Spleen (tissue), 11 donors: ENCODE results near the gene DNAH12. TPM values are rescaled to one million over a fixed set of nuclear protein-coding genes. Genes with fewer than 3 reads are reported as not detected.

Experiments used
- DNase-seq: peaks from one replicate; pipeline ENCODE4 v3.0.0-alpha.2; 2020
- H3K27ac ChIP-seq, 8 donors: fragments of 200-600 bp; sonication (generic) in 7 of 8; 1 replicate in 4 of 8; 2 replicates in 4 of 8; pipeline versions ENCODE4 v1.5.0 to v1.8.0; 2016 to 2021; ENCODE audit warnings: inconsistent platforms in 4 of 8, mild to moderate bottlenecking in 4 of 8, moderate library complexity in 1 of 8
- H3K27me3 ChIP-seq, 7 donors: fragments of 200-600 bp; sonication (generic) in 6 of 7; replicated peaks in 1 of 7; 1 replicate in 4 of 7; 2 replicates in 3 of 7; pipeline versions ENCODE4 v1.5.0 to v1.8.0; 2016 to 2021; ENCODE audit warnings: inconsistent platforms in 3 of 7, mild to moderate bottlenecking in 1 of 7
- H3K36me3 ChIP-seq, 6 donors: fragments of 200-600 bp; sonication (generic) in 5 of 6; 1 replicate in 4 of 6; 2 replicates in 2 of 6; pipeline versions ENCODE4 v1.5.0 to v1.8.0; 2016 to 2021; ENCODE audit warnings: inconsistent platforms in 2 of 6
- H3K4me1 ChIP-seq, 6 donors: fragments of 200-600 bp; sonication (generic) in 5 of 6; 1 replicate in 3 of 6; 2 replicates in 3 of 6; pipeline versions ENCODE4 v1.5.0 to v1.8.0; 2016 to 2021; ENCODE audit warnings: inconsistent platforms in 3 of 6
- H3K4me3 ChIP-seq, 8 donors: fragments of 200-600 bp; sonication (generic) in 7 of 8; 1 replicate in 4 of 8; 2 replicates in 4 of 8; pipeline versions ENCODE4 v1.5.0 to v1.8.0; 2016 to 2021; ENCODE audit warnings: inconsistent platforms in 4 of 8, mild to moderate bottlenecking in 4 of 8, moderate library complexity in 2 of 8
- H3K9me3 ChIP-seq, 8 donors: fragments of 200-600 bp; sonication (generic) in 7 of 8; 1 replicate in 4 of 8; 2 replicates in 4 of 8; pipeline versions ENCODE4 v1.5.0 to v1.8.0; 2016 to 2021; ENCODE audit warnings: inconsistent platforms in 4 of 8
- POLR2A ChIP-seq, 3 donors: fragments of 450-650 bp; IDR thresholded peaks; one replicate each; pipeline ENCODE4 v1.5.1; 2017; ENCODE audit warnings: antibody characterized with exemption in 3 of 3, mild to moderate bottlenecking in 1 of 3
- POLR2AphosphoS5 ChIP-seq, 3 donors: sonication (generic); formaldehyde crosslinking; IDR thresholded peaks; one replicate each; pipeline ENCODE4 v1.5.1; 2017; ENCODE audit warnings: antibody characterized with exemption in 3 of 3
- WGBS, 5 donors: extraction: QIAGEN DNeasy Blood & Tissue Kit in 3 of 5; methylation state at CpG; one replicate each; pipeline versions ENCODE4 v1.1.5 to v1.1.7; 2013 to 2018; 5-methylcytosine and 5-hydroxymethylcytosine counted together
- intact Hi-C: fragments of 100-400 bp; cut with DNase I; formaldehyde crosslinking; loops from one replicate; pipeline ENCODE4 v1.15.0; 2023; ENCODE audit warnings: low total_unique reads
- polyA plus RNA-seq, 3 donors: library from polyadenylated mRNA; stranded (reverse); fragments of 200-250 nt; gene quantifications; one replicate each; pipeline ENCODE4 v1.2.1, GENCODE V29; 2013
- total RNA-seq, 7 donors: library from RNA; depleted of rRNA in 3 of 7; stranded (reverse); fragments of >200 nt in 3 of 7; fragmentation: NEBNext Ultra II Directional in 4 of 7; extraction: Animal tissue kit (Norgen Biotek cat#: 25700) in 4 of 7; gene quantifications; one replicate each; pipeline versions ENCODE4 v1.1.0 to v1.2.1, GENCODE V29; 2016 to 2021
- TF ChIP-seq, protein P1 (sequence below), 11 experiments: fragments of 200-600 bp in 7 of 11; fragments of 450-650 bp in 4 of 11; sonication (generic) in 4 of 11; IDR thresholded peaks in 8 of 11; conservative IDR thresholded peaks in 3 of 11; 1 replicate in 7 of 11; 2 replicates in 4 of 11; pipeline versions ENCODE4 v1.4.0 to v1.8.0; 2016 to 2021; ENCODE audit warnings: antibody characterized with exemption in 11 of 11, inconsistent platforms in 4 of 11, mild to moderate bottlenecking in 1 of 11
- donor health status: healthy with polysubstance abuse.
- donor health status: DM: no; HTN: no; CAD: no; lungs with moderate emphysema.
- donor health status: DM: no; HTN: no; CAD: no.
- donor health status: Bipolar disorder and iron deficiency.
- donor health status: healthy.
- donor health status: DM: no; HTN: no; CAD: no.
- donor health status: DM: yes; HTN: yes; CAD: no.

Gene DNAH12
- total and polyA plus RNA-seq, 10 donors: 0.09 to 0.39 (median 0.20) TPM; not detected in 2

DNA sequence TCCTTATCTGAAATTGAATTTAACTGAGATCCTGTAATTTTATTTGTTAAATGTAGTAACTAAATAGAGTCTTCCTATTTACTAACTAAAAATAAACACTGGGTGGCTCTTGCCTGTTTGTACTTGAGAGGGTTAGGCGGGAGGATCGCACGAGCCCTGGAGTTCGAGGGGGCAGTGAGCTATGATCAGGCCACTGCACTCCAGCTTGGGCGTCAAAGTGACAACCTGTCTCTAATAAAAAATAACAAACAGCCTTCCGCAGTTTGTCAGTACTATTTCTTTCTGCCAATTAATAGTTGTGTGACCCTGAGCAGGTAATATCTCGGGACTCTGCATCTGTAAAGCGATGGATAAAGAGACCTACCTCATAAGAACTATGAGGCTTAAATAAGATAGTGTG, 11.2 kb upstream of the DNAH12 start:
- no peaks in the 10 kb centered on the region for H3K27me3 ChIP-seq
- no peak for DNase-seq
- intact Hi-C loops: loop anchor here (5.0 kb wide), 1 partner anchor 42 kb away; the partner anchor contains the start of gene ARF4
- peaks cover 23 to 52% (median 41%) of the 10 kb centered on the region in 6 donors for H3K4me1 ChIP-seq
- H3K27ac ChIP-seq: peak overlapping the region; percentile 90 to 96 (median 92)
- no peak for TF ChIP-seq POLR2AphosphoS5 (IDR thresholded peaks at IDR 0.05)
- TF ChIP-seq, protein P1, sequence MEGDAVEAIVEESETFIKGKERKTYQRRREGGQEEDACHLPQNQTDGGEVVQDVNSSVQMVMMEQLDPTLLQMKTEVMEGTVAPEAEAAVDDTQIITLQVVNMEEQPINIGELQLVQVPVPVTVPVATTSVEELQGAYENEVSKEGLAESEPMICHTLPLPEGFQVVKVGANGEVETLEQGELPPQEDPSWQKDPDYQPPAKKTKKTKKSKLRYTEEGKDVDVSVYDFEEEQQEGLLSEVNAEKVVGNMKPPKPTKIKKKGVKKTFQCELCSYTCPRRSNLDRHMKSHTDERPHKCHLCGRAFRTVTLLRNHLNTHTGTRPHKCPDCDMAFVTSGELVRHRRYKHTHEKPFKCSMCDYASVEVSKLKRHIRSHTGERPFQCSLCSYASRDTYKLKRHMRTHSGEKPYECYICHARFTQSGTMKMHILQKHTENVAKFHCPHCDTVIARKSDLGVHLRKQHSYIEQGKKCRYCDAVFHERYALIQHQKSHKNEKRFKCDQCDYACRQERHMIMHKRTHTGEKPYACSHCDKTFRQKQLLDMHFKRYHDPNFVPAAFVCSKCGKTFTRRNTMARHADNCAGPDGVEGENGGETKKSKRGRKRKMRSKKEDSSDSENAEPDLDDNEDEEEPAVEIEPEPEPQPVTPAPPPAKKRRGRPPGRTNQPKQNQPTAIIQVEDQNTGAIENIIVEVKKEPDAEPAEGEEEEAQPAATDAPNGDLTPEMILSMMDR (IDR thresholded peaks at IDR 0.05 in 8 of 11, conservative IDR thresholded peaks at IDR 0.05 in 3 of 11): no peak
- TF ChIP-seq POLR2A (IDR thresholded peaks at IDR 0.05): no peak
- peak overlapping the region; percentile 74 to 96 (median 80) for H3K4me3 ChIP-seq
- H3K9me3 ChIP-seq: no peaks in the 10 kb centered on the region
- WGBS, 5 donors: 33 to 43% (median 40%) methylated on average over 8 of the region's 8 CpGs
- H3K36me3 ChIP-seq: peaks cover 0 to 21% (median 15%) of the 10 kb centered on the region in 6 donors

DNA sequence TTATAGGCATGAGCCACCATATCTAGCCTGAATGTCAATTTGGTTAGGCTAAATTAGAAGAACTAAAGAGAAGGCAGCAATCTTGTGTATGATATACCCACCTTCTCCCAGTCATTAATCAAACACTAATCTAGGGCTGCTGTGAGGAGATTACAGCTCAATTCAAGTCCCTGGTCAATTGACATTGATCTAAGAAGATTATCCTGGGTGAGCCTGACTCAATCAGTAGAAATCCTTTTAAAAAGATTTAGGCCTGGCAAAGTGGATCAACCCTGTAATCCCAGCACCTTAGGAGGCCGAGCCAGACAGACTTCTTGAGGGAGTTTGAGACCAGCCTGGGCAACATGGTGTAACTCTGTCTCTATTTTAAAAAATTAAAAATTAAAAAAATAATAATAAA, 2.5 kb upstream of the DNAH12 start:
- peaks cover 0 to 20% (median 0%) of the 10 kb centered on the region in 7 donors for H3K27me3 ChIP-seq
- intact Hi-C loops: no loop called here
- no peaks in the 10 kb centered on the region for H3K9me3 ChIP-seq
- H3K4me1 ChIP-seq: peaks cover 0 to 11% (median 10%) of the 10 kb centered on the region in 6 donors
- no peak for DNase-seq
- peaks cover 0 to 9% (median 0%) of the 10 kb centered on the region in 6 donors for H3K36me3 ChIP-seq
- no peak overlapping the region for H3K4me3 ChIP-seq
- 88 to 95% (median 94%) methylated on average over 1 of the region's 1 CpG for WGBS, 5 donors
- no peak overlapping the region for H3K27ac ChIP-seq
- TF ChIP-seq POLR2A (IDR thresholded peaks at IDR 0.05) (no peak), POLR2AphosphoS5 (IDR thresholded peaks at IDR 0.05) (no peak)
- TF ChIP-seq, protein P1 (IDR thresholded peaks at IDR 0.05 in 8 of 11, conservative IDR thresholded peaks at IDR 0.05 in 3 of 11): no peak

DNA sequence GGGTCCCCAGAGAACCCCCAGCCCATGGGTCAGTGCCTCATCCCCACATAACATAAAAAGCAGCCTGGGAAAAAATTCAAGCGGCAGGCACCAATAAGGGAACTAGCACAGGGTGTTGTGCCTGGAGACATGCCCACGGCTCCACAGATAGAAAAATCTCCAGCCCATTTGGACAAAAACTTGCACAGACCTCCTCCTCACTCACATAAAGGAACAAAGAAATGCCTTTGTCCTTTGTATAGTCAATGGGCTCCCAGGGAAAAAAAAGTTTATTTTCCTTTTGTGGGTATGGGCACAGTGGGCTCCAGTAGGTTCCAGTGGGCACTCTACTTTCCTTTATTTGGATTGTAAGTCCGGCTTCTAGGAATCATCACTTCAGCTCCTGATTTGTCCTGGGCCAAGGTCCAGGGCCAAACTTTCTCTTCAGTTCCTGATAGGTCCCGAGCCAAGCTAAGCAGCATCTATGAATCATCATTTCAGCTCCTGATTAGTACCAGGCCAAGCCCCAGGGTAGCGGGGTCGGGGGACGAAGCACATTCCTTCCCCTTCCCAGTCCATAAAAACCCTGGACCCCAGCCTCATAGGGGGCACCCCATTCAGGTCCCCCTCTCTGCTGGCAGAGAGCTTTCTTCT, 1.6 kb upstream of the DNAH12 start:
- no peak for DNase-seq
- H3K9me3 ChIP-seq: no peaks in the 10 kb centered on the region
- peaks cover 0 to 11% (median 10%) of the 10 kb centered on the region in 6 donors for H3K4me1 ChIP-seq
- no peak overlapping the region for H3K27ac ChIP-seq
- TF ChIP-seq POLR2A (IDR thresholded peaks at IDR 0.05): no peak
- intact Hi-C loops: no loop called here
- WGBS, 5 donors: 91 to 95% (median 93%) methylated on average over 7 of the region's 7 CpGs
- H3K36me3 ChIP-seq: peaks cover 0 to 9% (median 0%) of the 10 kb centered on the region in 6 donors
- H3K4me3 ChIP-seq: no peak overlapping the region
- H3K27me3 ChIP-seq: peaks cover 0 to 20% (median 0%) of the 10 kb centered on the region in 7 donors

DNA sequence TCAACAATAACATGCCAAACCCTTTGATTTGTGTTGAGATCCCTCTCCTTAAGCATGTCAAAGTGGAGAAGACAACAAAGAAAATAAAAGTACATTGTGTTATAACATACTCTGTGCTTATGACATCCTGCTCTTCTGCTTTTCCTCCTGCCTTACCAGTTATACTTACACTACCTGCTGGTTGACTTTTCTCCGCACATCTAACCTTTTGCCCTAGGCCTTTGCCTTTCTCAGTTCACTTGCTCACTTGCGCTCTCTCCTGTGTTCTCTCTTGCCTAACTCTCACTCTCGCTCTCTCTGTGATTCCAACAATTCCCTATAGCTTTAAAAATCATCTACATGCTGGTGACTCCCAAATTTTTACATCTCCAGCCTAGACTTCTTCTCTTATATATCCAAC, 5.7 kb downstream of the DNAH12 start:
- Histone ChIP-seq H3K4me1 (no peaks in the 10 kb centered on the region), H3K27me3 (no peaks in the 10 kb centered on the region), H3K36me3 (no peaks in the 10 kb centered on the region), H3K27ac (no peak overlapping the region), H3K4me3 (no peak overlapping the region), H3K9me3 (no peaks in the 10 kb centered on the region)
- intact Hi-C loops: no loop called here
- 89 to 98% (median 93%) methylated on average over 3 of the region's 3 CpGs for WGBS, 5 donors
- DNase-seq: no peak
- TF ChIP-seq POLR2AphosphoS5 (IDR thresholded peaks at IDR 0.05) (no peak), POLR2A (IDR thresholded peaks at IDR 0.05) (no peak)
- TF ChIP-seq, protein P1 (IDR thresholded peaks at IDR 0.05 in 8 of 11, conservative IDR thresholded peaks at IDR 0.05 in 3 of 11): no peak
